PFSK-1 (cell line): ENCODE results near the gene PLEKHJ1.

Source experiments
- POLR2AphosphoS5 ChIP-seq: IDR thresholded peaks from 2 replicates; pipeline ENCODE4 v1.6.1; 2012; ENCODE audit warnings: low read depth, mild to moderate bottlenecking, control low read depth, low read length, moderate library complexity
- REST ChIP-seq, 2 experiments: IDR thresholded peaks; 2 replicates each; pipeline versions ENCODE4 v1.6.1 to v1.8.0; 2011 to 2012; ENCODE audit warnings: low read depth in 2 of 2, low read length in 2 of 2, control low read depth in 1 of 2, inconsistent platforms in 1 of 2, mild to moderate bottlenecking in 1 of 2, moderate library complexity in 1 of 2; ENCODE audit not compliant: insufficient read depth in 1 of 2

GRCh38 chr19:2274931-2275535 lies 38.9 kb upstream of the PLEKHJ1 start:
- TF ChIP-seq POLR2AphosphoS5: no peak
- TF ChIP-seq REST (IDR thresholded peaks at IDR 0.05; ENCODE audit: insufficient read depth in 1 of 2, low read depth in 2 of 2, low read length in 2 of 2): peak; percentile 54 to 76
